ENCODE data around the gene OR2A5. TPM values are rescaled to one million over a fixed set of nuclear protein-coding genes. Genes with fewer than 3 reads are reported as not detected.
A peak's percentile ranks its signal among the peaks of the same experiment; 100 is the strongest.

Gene OR2A5
- total RNA-seq, 1 donor from 2014 or later: not detected

DNA sequence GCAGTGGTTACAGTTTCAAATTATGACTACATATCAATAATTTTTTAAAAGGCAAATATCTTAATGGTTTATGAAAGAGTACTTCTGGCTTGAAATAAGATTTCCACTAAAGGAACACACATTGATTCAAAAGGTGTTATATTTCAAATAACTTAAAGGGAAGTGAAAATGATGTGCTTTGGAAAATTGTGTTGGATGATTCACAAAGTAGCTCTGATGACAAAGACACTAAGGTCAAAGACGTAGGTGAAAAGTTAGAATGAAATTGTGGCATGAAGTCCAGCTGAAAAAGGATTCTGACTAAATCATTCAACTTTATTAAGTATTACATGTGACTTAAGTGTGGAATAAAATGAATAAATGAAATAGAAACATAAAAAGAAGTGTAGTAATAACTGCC lies 20.8 kb upstream of the OR2A5 start:
- Histone ChIP-seq H3K4me3 (ENCODE audit: low read depth, low read length) (no peak overlapping the region), H3K27me3 (ENCODE audit: control insufficient read depth, insufficient read depth, low read length) (no peaks in the 10 kb centered on the region), H3K36me3 (ENCODE audit: control insufficient read depth, insufficient read depth, low read length) (no peaks in the 10 kb centered on the region)
- peak; percentile 13 for DNase-seq (ENCODE audit: low read depth)
- TF ChIP-seq, protein P1, sequence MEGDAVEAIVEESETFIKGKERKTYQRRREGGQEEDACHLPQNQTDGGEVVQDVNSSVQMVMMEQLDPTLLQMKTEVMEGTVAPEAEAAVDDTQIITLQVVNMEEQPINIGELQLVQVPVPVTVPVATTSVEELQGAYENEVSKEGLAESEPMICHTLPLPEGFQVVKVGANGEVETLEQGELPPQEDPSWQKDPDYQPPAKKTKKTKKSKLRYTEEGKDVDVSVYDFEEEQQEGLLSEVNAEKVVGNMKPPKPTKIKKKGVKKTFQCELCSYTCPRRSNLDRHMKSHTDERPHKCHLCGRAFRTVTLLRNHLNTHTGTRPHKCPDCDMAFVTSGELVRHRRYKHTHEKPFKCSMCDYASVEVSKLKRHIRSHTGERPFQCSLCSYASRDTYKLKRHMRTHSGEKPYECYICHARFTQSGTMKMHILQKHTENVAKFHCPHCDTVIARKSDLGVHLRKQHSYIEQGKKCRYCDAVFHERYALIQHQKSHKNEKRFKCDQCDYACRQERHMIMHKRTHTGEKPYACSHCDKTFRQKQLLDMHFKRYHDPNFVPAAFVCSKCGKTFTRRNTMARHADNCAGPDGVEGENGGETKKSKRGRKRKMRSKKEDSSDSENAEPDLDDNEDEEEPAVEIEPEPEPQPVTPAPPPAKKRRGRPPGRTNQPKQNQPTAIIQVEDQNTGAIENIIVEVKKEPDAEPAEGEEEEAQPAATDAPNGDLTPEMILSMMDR (IDR thresholded peaks at IDR 0.05; ENCODE audit: insufficient read depth, low read length, severe bottlenecking): no peak
- no peak for FAIRE-seq

DNA sequence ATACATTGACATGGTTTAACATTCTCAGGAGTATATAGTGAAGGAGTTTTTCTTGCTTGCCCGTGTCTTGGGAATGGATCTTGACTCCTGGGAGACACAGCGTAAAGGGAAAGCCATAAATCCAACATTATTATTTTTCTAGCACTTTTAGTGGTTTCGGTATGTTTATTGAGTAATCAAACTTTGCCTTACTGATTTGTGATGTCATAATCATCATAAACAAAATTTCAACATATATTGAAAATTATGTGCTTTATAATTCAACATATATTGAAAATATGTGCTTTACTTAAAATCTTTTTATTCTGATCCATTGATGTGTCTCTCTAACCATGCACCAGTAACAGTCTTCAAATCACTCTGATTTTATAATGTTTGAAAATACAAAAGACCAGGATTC lies 20.2 kb upstream of the OR2A5 start:
- TF ChIP-seq, protein P1 (IDR thresholded peaks at IDR 0.05; ENCODE audit: insufficient read depth, low read length, severe bottlenecking): no peak
- H3K4me3 ChIP-seq (ENCODE audit: low read depth, low read length): no peak overlapping the region
- no peak for DNase-seq (ENCODE audit: low read depth)
- FAIRE-seq: no peak
- H3K36me3 ChIP-seq (ENCODE audit: control insufficient read depth, insufficient read depth, low read length): no peaks in the 10 kb centered on the region
- no peaks in the 10 kb centered on the region for H3K27me3 ChIP-seq (ENCODE audit: control insufficient read depth, insufficient read depth, low read length)

DNA sequence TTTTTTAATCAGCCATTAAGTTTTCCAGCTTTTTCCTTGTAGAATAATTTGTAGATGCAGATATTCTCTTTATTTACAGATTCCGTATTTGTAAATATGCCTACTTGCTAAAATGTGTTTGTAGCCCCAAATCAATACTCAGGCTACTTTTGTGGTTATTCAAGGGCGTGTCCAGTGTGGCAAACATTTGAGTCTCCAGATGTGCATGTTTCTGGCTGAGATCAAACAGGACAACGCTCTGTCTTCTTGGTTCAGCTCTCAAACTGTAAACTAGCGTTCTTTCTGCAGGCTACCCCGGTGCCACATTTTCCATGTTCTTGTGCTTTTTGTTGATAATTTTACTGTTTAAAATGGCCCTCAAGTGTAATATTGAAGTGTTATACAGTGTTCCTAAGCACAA lies 16.2 kb upstream of the OR2A5 start:
- DNase-seq (ENCODE audit: low read depth) (no peak), FAIRE-seq (no peak)
- Histone ChIP-seq H3K36me3 (ENCODE audit: control insufficient read depth, insufficient read depth, low read length) (no peaks in the 10 kb centered on the region), H3K27me3 (ENCODE audit: control insufficient read depth, insufficient read depth, low read length) (no peaks in the 10 kb centered on the region), H3K4me3 (ENCODE audit: low read depth, low read length) (no peak overlapping the region)
- TF ChIP-seq, protein P1 (IDR thresholded peaks at IDR 0.05; ENCODE audit: insufficient read depth, low read length, severe bottlenecking): no peak

DNA sequence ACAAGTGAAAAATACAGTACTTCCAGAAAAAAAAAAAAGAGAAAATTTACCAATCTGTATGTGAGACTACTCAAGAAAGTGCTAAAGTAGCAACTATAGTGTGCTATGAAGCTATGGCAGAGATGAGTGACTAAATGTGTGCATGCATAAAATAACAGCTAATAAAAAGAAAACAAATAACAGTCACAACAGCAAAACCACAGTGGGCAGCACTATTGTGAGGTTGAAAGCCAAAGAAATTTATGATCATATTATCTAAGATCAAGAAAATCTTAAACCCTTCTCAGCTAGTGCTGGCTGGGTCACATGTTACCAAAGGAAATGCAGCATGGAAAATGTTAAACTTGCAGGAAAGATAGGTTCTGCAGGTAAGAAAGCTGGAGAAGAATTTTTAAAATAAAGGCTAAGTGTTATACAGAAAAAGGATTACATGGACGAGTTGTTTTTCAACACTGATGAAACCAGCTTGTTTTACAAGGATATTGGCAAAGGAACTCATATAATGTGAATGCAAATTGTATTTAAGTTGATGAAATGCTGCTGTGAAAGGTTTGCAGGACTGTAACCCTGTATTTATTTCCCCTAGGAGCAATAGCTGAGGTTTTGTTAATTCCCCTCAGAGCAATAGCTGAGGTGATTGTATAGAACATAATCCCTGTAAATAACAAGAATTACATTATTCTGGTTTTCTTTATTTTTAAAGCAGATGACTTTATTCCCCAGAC lies 15.6 kb upstream of the OR2A5 start:
- DNase-seq (ENCODE audit: low read depth) (no peak), FAIRE-seq (no peak)
- TF ChIP-seq, protein P1 (IDR thresholded peaks at IDR 0.05; ENCODE audit: insufficient read depth, low read length, severe bottlenecking): no peak

DNA sequence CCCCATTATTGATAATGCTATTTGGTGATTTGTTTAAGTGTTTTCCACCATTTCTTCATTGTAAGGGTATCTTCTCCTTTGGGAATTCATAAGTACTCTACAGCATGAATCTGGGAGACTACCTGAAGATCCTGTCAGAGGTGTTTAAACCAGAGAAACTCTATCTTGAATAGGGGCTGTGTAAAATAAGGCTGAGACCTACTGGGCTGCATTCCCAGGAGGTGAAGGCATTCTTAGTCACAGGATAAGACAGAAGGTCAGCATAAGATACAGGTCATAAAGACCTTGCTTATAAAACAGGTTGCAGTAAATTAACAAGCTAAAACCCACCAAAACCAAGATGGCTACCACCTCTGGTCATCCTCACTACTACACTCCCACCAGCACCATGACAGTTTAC lies 13.4 kb upstream of the OR2A5 start:
- no peaks in the 10 kb centered on the region for H3K27me3 ChIP-seq (ENCODE audit: control insufficient read depth, insufficient read depth, low read length)
- H3K36me3 ChIP-seq (ENCODE audit: control insufficient read depth, insufficient read depth, low read length): no peaks in the 10 kb centered on the region
- no peak overlapping the region for H3K4me3 ChIP-seq (ENCODE audit: low read depth, low read length)
- peak; percentile 32 for DNase-seq (ENCODE audit: low read depth)
- TF ChIP-seq, protein P1 (IDR thresholded peaks at IDR 0.05; ENCODE audit: insufficient read depth, low read length, severe bottlenecking): no peak
- no peak for FAIRE-seq

More for the DNA sequence above, 15.6 kb upstream of the OR2A5 start:
- Histone ChIP-seq H3K27me3 (ENCODE audit: control insufficient read depth, insufficient read depth, low read length) (no peaks in the 10 kb centered on the region), H3K36me3 (ENCODE audit: control insufficient read depth, insufficient read depth, low read length) (no peaks in the 10 kb centered on the region), H3K4me3 (ENCODE audit: low read depth, low read length) (no peak overlapping the region)

All from bronchial epithelial cell (primary cell).